GM12878 (cell line): ENCODE data around the gene SELENOS. TPM values are rescaled to one million over a fixed set of nuclear protein-coding genes. Genes with fewer than 3 reads are reported as not detected.

ENCODE experiments used
- ATAC-seq: fragments of 200-7000 bp; cut with Tn5 transposase; 3 replicates; pipeline ENCODE4 v1.9.1; 2020; ENCODE audit warnings: mild to moderate bottlenecking, moderate library complexity
- BruUV-seq: library from RNA; stranded (reverse); fragments of 400-500 nt; replicated peaks from 2 replicates; lab custom pipeline; 2021; lab: Mats Ljungman, UMichigan
- CTCF ChIA-PET: fragments of 300-600 bp; sonication (Branson Sonifier 250); formaldehyde crosslinking; extraction: SDS; loops from one replicate; lab custom pipeline; 2021; ENCODE audit warnings: inconsistent platforms; lab: Yijun Ruan, JAX
- POLR2A ChIA-PET: fragments of 350-600 bp; formaldehyde crosslinking; extraction: SDS; loops from one replicate; lab custom pipeline; 2021; ENCODE audit warnings: inconsistent platforms; lab: Charles Lee
- RAD21 ChIA-PET: fragments of 300-600 bp; sonication (Branson Sonifier 250); formaldehyde crosslinking; loops from one replicate; lab custom pipeline; 2023; ENCODE audit warnings: antibody characterized with exemption; ENCODE audit not compliant: unreplicated experiment; lab: Charles Lee
- SMC1A ChIA-PET: fragments of 300-600 bp; sonication (Branson Sonifier 250); formaldehyde crosslinking; loops from one replicate; lab custom pipeline; 2023; ENCODE audit not compliant: unreplicated experiment, uncharacterized antibody; lab: Charles Lee
- DNase-seq: peaks from one replicate; pipeline ENCODE4 v3.0.0-alpha.2; 2011; ENCODE audit warnings: low read depth, low spot score
- FAIRE-seq: peaks from 3 replicates; lab custom pipeline; 2011; peaks lifted over from hg19 to GRCh38; lab: Jason Lieb, UNC
- H2AFZ ChIP-seq: 2 replicates; pipeline ENCODE4 v1.6.0; 2011; ENCODE audit warnings: low read depth, low read length, control low read depth; ENCODE audit not compliant: control insufficient read depth
- H3K27ac ChIP-seq: 2 replicates; pipeline ENCODE4 v1.5.1; 2011; ENCODE audit warnings: control low read depth; ENCODE audit not compliant: control insufficient read depth, insufficient read depth
- H3K27me3 ChIP-seq, 2 experiments: replicated peaks in 1 of 2; 2 replicates each; pipeline versions ENCODE4 v1.6.0 to v1.6.1; 2011; ENCODE audit warnings: low read length in 1 of 2; ENCODE audit not compliant: control insufficient read depth in 2 of 2, insufficient read depth in 2 of 2
- H3K36me3 ChIP-seq, 2 experiments: 2 replicates each; pipeline ENCODE4 v1.5.1; 2011; ENCODE audit warnings: low read length in 1 of 2; ENCODE audit not compliant: control insufficient read depth in 2 of 2, insufficient read depth in 2 of 2
- H3K4me1 ChIP-seq: 2 replicates; pipeline ENCODE4 v1.6.1; 2011; ENCODE audit warnings: mild to moderate bottlenecking, low read length, moderate library complexity, mixed read lengths; ENCODE audit not compliant: control insufficient read depth, insufficient read depth
- H3K4me2 ChIP-seq: 2 replicates; pipeline ENCODE4 v1.6.0; 2011; ENCODE audit warnings: control low read depth; ENCODE audit not compliant: control insufficient read depth, insufficient read depth
- H3K4me3 ChIP-seq: fragments of 200-600 bp; sonication (generic); 2 replicates; pipeline ENCODE4 v1.5.1; 2016
- H3K79me2 ChIP-seq: 2 replicates; pipeline ENCODE4 v1.6.0; 2011; ENCODE audit warnings: low read length; ENCODE audit not compliant: control insufficient read depth, insufficient read depth
- H3K9ac ChIP-seq: 2 replicates; pipeline ENCODE4 v1.8.0; 2011; ENCODE audit warnings: low read length, control low read depth, mixed read lengths; ENCODE audit not compliant: control insufficient read depth, insufficient read depth
- H3K9me3 ChIP-seq: replicated peaks from 3 replicates; pipeline ENCODE4 v1.5.1; 2011; ENCODE audit warnings: mild to moderate bottlenecking, low read length; ENCODE audit not compliant: control insufficient read depth, insufficient read depth
- H4K20me1 ChIP-seq: 2 replicates; pipeline ENCODE4 v1.6.0; 2011; ENCODE audit not compliant: control insufficient read depth, insufficient read depth
- BACH1 ChIP-seq: fragments of 450-650 bp; IDR thresholded peaks from 2 replicates; pipeline ENCODE4 v1.6.1; 2017; ENCODE audit warnings: mild to moderate bottlenecking, borderline replicate concordance
- BRCA1 ChIP-seq: IDR thresholded peaks from 2 replicates; pipeline ENCODE4 v1.6.1; 2011; ENCODE audit warnings: low read depth, low read length, improper control_type of control experiment
- CREB1 ChIP-seq: IDR thresholded peaks from 2 replicates; pipeline ENCODE4 v1.6.1; 2012; ENCODE audit warnings: low read depth, mild to moderate bottlenecking, inconsistent platforms
- JUNB ChIP-seq: IDR thresholded peaks from 2 replicates; pipeline ENCODE4 v1.6.1; 2016; ENCODE audit warnings: antibody characterized with exemption, mild to moderate bottlenecking
- MTA3 ChIP-seq: IDR thresholded peaks from 2 replicates; pipeline ENCODE4 v1.6.1; 2012; ENCODE audit warnings: low read length, inconsistent platforms, borderline replicate concordance
- MXI1 ChIP-seq: fragments of 150-350 bp; IDR thresholded peaks from 2 replicates; pipeline ENCODE4 v1.6.1; 2011; ENCODE audit warnings: low read depth, mild to moderate bottlenecking, inconsistent platforms, low read length, improper control_type of control experiment
- NFYA ChIP-seq: IDR thresholded peaks from 2 replicates; pipeline ENCODE4 v1.6.1; 2011; ENCODE audit warnings: low read depth, mild to moderate bottlenecking, low read length, improper control_type of control experiment, borderline replicate concordance
- POLR2AphosphoS5 ChIP-seq: IDR thresholded peaks from 2 replicates; pipeline ENCODE4 v1.6.1; 2011; ENCODE audit warnings: mild to moderate bottlenecking, low read length, inconsistent platforms
- RB1 ChIP-seq: fragments of 450-650 bp; formaldehyde crosslinking; IDR thresholded peaks from 2 replicates; pipeline ENCODE4 v1.6.1; 2017; ENCODE audit warnings: mild to moderate bottlenecking, borderline replicate concordance
- SIX5 ChIP-seq: IDR thresholded peaks from 2 replicates; pipeline ENCODE4 v1.6.1; 2011; ENCODE audit warnings: mild to moderate bottlenecking, low read depth, low read length, moderate library complexity; ENCODE audit not compliant: severe bottlenecking
- SP1 ChIP-seq: IDR thresholded peaks from one replicate; pipeline ENCODE4 v1.6.1; 2011; ENCODE audit warnings: low read depth, low read length
- ZNF207 ChIP-seq: fragments of 450-650 bp; IDR thresholded peaks from 2 replicates; pipeline ENCODE4 v1.6.1; 2014; ENCODE audit warnings: antibody characterized with exemption, mild to moderate bottlenecking, borderline replicate concordance
- WGBS: methylation state at CpG from one replicate; pipeline ENCODE4 v1.1.6; 2016; ENCODE audit warnings: low lambda C conversion rate; ENCODE audit not compliant: insufficient replicate concordance, insufficient coverage; ENCODE audit errors: missing lambda C conversion rate; 5-methylcytosine and 5-hydroxymethylcytosine counted together
- in situ Hi-C: fragments of 300-500 bp; cut with MboI; formaldehyde crosslinking; loops from 9 replicates; pipeline ENCODE4 v1.14.3; 2018; ENCODE audit warnings: mixed read lengths
- intact Hi-C: fragments of 100-400 bp; cut with micrococcal nuclease; formaldehyde crosslinking; loops from one replicate; pipeline ENCODE4 v1.14.2; 2022; ENCODE audit not compliant: unreplicated experiment
- polyA plus RNA-seq, 11 experiments: library from polyadenylated mRNA; depleted of rRNA in 4 of 11; unstranded in 6 of 11; stranded (reverse) in 5 of 11; fragments of >200 nt; fragmentation: Nextera tagmentation in 4 of 11; fragmentation: Illumina TruSeq in 1 of 11; extraction: Ambion mirVana in 4 of 11; extraction: Trizol in 1 of 11; gene quantifications; 1 replicate in 1 of 11; 2 replicates in 10 of 11; pipeline versions ENCODE4 v1.2.1 to v1.2.3, GENCODE V29; 2011 to 2016; ENCODE audit warnings: inconsistent platforms in 2 of 11, missing spikeins in 2 of 11, low read depth in 1 of 11
- total RNA-seq, 4 experiments: library from RNA; depleted of rRNA in 3 of 4; stranded (reverse); fragments of >200 nt in 3 of 4; fragmentation: Illumina TruSeq in 1 of 4; extraction: Trizol in 1 of 4; gene quantifications; 2 replicates each; pipeline versions ENCODE4 v1.2.1 to v1.2.3, GENCODE V29; 2013 to 2021
- TF ChIP-seq, protein P1 (sequence below): IDR thresholded peaks from 2 replicates; pipeline ENCODE4 v1.6.1; 2012; ENCODE audit warnings: low read depth, low read length, improper control_type of control experiment
- TF ChIP-seq, protein P2 (sequence below): IDR thresholded peaks from 2 replicates; pipeline ENCODE4 v1.6.1; 2012; ENCODE audit warnings: low read depth, low read length, improper control_type of control experiment
- TF ChIP-seq, protein P3 (sequence below): IDR thresholded peaks from 2 replicates; pipeline ENCODE4 v1.6.1; 2011; ENCODE audit warnings: borderline replicate concordance, low read depth, mild to moderate bottlenecking, moderate library complexity, mixed read lengths, low read length; ENCODE audit not compliant: insufficient read depth; ENCODE audit errors: extremely low read length

SELENOS gene
- total and polyA plus RNA-seq, 10 of the 15 experiments (the other 5 are each of a cell fraction or from before 2014, with no cell fraction given) = 25.8 to 90.1 (median 37.3) TPM

DNA sequence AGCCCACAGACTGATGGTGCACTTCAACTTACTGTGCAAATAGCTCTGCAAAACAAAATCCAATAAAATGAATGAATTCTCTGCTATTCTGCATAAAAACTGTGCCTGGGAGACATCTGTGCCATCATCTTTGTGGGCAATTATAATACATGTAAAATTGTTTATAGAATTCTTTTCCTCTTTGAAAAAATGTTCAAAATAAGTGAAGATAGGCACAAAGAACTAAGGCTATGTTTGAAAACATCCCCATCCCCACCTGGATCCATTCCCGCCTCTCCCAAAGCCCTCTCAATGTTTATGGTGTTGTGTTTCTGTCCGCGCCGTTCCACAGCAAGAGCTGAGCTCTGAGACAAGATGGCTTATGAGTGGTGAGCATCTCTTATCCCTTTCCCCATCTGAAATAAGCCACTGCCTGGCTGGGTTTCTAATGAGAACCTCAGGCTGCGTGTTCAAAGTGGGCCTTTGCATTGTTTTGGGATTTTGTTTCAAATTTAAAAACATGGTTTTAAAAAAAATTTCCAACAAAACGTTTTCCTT is 40.1 kb upstream of the SELENOS start (continued):
- TF ChIP-seq, protein P1, sequence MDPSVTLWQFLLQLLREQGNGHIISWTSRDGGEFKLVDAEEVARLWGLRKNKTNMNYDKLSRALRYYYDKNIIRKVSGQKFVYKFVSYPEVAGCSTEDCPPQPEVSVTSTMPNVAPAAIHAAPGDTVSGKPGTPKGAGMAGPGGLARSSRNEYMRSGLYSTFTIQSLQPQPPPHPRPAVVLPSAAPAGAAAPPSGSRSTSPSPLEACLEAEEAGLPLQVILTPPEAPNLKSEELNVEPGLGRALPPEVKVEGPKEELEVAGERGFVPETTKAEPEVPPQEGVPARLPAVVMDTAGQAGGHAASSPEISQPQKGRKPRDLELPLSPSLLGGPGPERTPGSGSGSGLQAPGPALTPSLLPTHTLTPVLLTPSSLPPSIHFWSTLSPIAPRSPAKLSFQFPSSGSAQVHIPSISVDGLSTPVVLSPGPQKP = no peak
- TF ChIP-seq, protein P2, sequence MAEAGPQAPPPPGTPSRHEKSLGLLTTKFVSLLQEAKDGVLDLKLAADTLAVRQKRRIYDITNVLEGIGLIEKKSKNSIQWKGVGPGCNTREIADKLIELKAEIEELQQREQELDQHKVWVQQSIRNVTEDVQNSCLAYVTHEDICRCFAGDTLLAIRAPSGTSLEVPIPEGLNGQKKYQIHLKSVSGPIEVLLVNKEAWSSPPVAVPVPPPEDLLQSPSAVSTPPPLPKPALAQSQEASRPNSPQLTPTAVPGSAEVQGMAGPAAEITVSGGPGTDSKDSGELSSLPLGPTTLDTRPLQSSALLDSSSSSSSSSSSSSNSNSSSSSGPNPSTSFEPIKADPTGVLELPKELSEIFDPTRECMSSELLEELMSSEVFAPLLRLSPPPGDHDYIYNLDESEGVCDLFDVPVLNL = no peak
- TF ChIP-seq RB1 (no peak), BRCA1 (no peak), MXI1 (no peak)

DNA sequence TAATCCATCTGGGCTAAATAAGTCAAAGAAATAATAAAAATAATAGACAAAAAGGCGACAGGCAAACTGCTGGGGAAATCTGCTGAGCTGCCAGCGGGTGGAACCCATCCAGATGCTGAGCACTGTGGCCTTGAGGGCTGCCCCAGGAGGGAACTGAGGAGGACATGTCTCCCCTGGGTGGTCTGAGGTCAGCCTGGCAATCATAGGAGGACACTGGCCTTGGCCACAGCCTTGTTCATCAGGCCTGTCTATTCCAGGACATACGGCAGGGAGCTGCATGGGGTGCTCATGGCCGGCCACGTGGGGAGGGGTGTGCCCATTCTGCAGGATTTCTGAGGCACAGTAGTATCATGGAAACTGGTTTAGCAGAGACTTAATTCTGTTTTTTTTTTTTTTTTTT is 39.2 kb upstream of the SELENOS start:
- no peaks in the 10 kb centered on the region for H4K20me1 ChIP-seq
- no peak overlapping the region for H2AFZ ChIP-seq
- no peak overlapping the region for H3K9ac ChIP-seq
- H3K9me3 ChIP-seq = no peaks in the 10 kb centered on the region
- TF ChIP-seq, protein P3, sequence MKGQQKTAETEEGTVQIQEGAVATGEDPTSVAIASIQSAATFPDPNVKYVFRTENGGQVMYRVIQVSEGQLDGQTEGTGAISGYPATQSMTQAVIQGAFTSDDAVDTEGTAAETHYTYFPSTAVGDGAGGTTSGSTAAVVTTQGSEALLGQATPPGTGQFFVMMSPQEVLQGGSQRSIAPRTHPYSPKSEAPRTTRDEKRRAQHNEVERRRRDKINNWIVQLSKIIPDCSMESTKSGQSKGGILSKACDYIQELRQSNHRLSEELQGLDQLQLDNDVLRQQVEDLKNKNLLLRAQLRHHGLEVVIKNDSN = no peak
- TF ChIP-seq SP1 (no peak), SIX5 (no peak), JUNB (no peak), MTA3 (no peak), BACH1 (no peak), CREB1 (no peak), ZNF207 (no peak), NFYA (no peak), POLR2AphosphoS5 (no peak)
- TF ChIP-seq, all 136 proteins: peak for 0
- CTCF ChIA-PET = no interaction called here
- no TSS peak for BruUV-seq
- H3K79me2 ChIP-seq = no peaks in the 10 kb centered on the region
- ATAC-seq (no peak), DNase-seq (no peak), FAIRE-seq (no peak)
- RAD21 ChIA-PET = interaction anchor here (1.2 kb wide), 1 partner anchor 139 kb away, joined by 3 read pairs; no protein-coding TSS in a partner anchor
- H3K4me1 ChIP-seq = no peaks in the 10 kb centered on the region
- peaks cover 1 to 6% of the 10 kb centered on the region in 2 experiments; a peak in 3 of 4 replicates for H3K27me3 ChIP-seq
- no peak overlapping the region for H3K27ac ChIP-seq
- H3K36me3 ChIP-seq = no peaks in the 10 kb centered on the region
- H3K4me2 ChIP-seq = no peak overlapping the region
- POLR2A ChIA-PET = interaction anchor here (0.6 kb wide), 1 partner anchor 187 kb away, joined by 3 read pairs; no protein-coding TSS in a partner anchor
- intact Hi-C loops = no loop called here
- 49% methylated on average over 5 of the region's 5 CpGs for WGBS
- no peak overlapping the region for H3K4me3 ChIP-seq
- in situ Hi-C loops = no loop called here
- SMC1A ChIA-PET = interaction anchor here (0.9 to 1.6 kb wide), 2 partner anchors 10 to 306 kb away, joined by 3 read pairs; no protein-coding TSS in a partner anchor
